NCI-H1417 treated with DMSO at 0.1 percent for 48 hours (cell line): ENCODE data around the gene CCR5.
"Not testable (repeated sequence)": the region's sequence is repeated elsewhere in the genome, so short reads cannot be mapped to it uniquely, and the experiment has no call there.

Experiments used
- DNase-seq: peaks from one replicate; lab custom pipeline; 2025; lab: John Stamatoyannopoulos, UW

Gene CCR5

DNA sequence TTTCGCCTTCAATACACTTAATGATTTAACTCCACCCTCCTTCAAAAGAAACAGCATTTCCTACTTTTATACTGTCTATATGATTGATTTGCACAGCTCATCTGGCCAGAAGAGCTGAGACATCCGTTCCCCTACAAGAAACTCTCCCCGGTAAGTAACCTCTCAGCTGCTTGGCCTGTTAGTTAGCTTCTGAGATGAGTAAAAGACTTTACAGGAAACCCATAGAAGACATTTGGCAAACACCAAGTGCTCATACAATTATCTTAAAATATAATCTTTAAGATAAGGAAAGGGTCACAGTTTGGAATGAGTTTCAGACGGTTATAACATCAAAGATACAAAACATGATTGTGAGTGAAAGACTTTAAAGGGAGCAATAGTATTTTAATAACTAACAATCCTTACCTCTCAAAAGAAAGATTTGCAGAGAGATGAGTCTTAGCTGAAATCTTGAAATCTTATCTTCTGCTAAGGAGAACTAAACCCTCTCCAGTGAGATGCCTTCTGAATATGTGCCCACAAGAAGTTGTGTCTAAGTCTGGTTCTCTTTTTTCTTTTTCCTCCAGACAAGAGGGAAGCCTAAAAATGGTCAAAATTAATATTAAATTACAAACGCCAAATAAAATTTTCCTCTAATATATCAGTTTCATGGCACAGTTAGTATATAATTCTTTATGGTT is at the start of gene CCR5:
Gene CCR5, plus strand, starts transcription at position 108 of the 680 bp plus-strand sequence. CDS start 1,957 bp downstream, outside the sequence.
- DNase-seq, result no peak

DNA sequence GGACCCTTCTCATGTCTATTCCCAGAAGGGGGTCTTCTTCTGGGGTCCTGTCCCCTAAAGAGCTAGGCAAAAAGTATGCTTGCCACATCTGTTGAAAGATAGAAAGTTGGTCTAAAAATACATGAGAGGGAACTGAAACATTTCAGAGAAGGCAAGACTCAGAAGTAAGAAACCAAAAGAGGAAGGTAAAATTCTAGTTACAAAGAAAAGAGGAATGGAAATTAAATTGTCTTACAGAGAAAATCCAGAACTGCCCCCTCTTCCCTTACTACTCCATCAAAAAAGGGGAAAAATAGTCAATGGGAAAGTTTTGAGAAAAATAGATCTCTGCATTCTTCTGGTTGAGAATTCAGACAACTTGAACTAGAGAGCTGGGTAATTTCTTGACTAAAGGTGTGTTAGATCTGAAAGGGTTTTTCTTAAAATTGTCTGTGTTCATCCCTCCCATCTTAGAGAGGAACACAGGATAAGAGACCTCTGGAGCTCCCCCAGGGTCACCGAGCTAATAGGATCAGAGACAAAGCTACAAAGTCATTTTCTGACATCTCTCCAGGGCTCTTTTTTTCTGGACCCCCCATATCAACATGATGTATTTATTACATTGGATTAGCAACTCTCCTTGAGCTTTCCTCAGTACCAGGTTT is 49.2 kb upstream of the CCR5 start:
- no peak for DNase-seq

DNA sequence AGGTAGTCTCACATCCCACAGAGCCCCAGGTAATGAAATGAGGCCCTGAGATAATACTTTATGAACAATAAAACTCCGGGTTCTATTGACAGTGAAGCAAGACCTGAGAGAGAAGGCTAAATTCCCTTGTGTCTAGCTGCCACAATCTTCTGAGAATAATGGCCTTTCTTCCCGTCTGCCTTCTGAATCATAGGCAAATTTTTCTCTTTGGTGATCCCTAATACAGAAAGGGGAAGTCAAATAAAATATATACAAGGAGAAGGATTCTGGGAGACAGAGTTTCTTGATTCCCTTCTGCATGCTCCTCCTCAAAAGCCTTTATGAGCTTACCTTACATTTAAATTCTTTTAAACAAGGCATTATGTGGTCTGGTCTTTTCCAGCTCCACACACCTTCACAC is 46.7 kb upstream of the CCR5 start:
- no peak for DNase-seq

DNA sequence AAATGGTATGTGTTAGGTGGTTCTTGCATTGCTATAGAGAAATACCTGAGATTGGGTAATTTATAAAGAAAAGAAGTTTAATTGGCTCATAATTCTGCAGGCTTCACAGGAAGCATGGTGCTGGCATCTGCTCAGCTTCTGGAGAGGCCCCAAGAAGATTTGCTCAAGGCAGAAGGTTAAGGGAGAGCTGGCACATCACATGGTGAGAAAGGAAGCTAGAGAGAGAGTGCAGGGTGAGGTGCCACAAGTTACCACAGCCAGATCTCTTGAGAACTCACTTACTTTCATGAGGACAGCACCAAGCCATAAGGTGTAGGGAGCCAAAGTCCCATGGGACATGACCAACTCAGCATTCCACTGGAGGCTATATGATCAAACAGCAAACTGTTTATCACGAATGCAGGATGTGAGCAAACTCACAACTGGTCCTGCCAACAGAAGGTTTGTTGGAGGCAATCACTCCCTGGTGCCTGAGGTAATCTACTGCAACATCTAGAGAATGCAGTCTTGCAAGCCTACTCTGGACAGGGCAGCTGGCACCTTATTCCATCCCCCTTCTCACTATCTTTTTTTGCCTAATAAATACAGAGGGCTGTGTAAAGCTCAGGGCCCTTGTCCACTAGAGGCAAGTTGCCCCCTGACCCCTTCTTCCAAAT is 45.0 kb upstream of the CCR5 start:
- DNase-seq, result no peak

DNA sequence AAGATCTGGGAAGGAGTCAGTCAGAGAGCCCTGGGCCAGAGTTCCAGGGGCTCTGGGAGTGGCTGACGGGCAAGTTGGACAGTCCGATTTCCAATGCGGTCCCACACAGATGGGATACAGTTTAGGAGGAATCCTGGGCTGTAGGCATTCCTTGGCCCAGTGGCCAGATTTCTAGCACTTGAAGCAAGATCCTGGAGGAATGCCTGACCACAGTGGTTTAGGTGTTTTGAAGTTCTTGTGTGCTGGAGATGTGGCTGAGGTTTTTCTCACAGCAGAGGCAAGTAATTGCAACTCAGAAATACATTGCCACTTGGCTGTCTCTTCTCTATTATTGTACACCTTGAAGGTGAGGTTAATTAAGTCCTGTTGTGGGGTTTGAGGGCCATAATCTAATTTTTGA is 40.1 kb upstream of the CCR5 start:
- DNase-seq, result not testable (repeated sequence)

DNA sequence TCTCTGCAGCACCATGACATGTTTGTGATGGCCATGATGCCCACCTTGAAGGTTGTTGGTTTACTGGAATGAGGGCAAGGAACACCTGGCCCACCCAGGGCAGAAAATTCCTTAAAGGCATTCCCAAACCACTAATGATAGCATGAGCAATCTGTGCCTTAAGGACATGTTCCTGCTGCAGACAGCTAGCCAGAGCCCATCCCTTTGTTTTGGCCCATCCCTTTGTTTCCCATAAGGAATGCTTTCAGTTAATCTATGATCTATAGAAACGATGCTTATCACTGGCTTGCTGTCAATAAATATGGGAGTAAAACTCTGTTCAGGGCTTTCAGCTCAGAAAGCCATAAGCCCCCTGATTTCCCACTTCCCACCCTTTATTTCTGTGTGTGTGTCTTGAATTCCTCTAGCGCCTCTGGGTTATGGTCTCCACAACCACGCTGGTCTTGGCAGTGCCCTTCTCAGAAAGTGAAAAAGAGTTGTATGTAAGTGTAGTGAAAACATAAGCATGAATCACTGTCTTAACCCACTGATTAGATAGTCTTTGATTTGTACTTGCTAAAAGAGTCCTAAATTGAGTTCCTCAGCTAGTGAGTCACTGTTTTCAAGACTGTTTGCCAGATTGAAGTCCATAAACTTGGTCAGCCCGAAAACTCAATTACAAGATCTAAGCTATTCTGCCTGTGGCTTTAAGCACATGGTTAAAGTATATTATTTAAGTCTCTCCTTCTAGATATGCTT is 35.8 kb upstream of the CCR5 start:
- no peak for DNase-seq

DNA sequence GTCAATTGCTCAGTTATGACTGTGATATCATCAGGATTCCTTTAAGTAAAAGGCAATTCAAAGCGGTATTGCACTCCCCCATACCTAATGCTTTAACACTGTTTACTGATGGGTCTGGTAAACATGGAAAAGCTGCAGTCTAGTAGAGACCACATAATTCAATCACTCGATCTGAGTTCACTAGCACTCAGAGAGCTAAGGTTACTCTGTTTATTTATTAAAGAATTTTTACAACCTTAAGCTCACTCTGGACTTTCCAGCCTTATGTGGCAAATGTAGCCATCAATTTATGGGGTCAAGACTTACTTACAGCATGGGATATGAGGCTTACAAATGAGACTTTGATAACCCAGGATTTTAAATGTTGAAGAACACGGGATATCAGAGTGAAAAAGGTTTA is 35.2 kb upstream of the CCR5 start:
- no peak for DNase-seq

DNA sequence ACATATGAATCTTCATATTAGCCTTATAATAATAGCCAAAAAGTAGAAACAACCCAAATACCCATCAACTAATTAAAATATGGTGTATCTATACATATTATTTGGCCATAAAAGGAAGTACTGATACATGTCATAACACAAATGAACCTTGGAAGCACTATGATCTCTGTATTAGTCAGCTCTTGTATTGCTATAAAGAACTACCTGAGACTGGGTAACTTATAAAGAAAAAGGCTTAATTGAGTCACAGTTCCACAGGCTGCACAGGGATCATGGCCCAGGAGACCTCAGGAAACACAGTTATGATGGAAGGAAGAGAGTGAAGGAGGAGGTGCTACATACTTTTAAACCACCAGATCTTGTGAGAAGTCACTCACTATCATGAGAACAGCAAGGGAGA is 32.8 kb upstream of the CCR5 start:
- DNase-seq, result no peak

DNA sequence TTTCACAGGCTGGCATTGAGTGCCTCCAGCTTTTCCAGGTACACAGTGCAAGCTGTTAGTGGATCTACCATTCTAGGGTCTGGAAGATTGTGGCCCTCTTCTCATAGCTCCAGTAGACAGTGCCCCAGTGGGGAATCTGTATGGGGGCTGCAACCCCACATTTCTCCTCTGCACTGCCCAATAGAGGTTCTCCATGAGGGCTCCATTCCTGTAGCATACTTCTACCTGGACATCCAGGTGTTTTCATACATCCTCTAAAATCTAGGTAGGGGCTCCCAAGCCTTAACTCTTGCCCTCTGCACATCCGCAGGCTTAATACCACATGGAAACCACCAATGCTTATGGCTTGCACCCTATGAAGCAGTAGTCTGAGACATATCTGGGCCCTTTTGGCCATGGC is 31.9 kb upstream of the CCR5 start:
- DNase-seq, result no peak

DNA sequence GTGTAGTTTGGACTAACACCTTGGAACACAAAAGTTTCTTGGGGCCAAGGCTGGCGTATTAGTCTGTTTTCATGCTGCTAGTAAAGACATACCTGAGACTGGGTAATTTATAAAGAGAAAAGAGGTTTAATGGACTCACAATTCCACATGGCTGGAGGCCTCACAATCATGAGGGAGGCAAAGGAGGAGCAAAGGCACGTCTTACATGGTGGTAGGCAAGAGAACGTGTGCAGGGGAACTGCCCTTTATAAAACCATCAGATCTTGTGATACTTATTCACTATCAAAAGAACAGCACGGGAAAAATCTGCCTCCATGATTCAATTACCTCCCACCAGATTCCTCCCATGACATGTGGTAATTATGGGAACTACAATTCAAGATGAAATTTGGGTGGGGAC is 26.3 kb upstream of the CCR5 start:
- no peak for DNase-seq

DNA sequence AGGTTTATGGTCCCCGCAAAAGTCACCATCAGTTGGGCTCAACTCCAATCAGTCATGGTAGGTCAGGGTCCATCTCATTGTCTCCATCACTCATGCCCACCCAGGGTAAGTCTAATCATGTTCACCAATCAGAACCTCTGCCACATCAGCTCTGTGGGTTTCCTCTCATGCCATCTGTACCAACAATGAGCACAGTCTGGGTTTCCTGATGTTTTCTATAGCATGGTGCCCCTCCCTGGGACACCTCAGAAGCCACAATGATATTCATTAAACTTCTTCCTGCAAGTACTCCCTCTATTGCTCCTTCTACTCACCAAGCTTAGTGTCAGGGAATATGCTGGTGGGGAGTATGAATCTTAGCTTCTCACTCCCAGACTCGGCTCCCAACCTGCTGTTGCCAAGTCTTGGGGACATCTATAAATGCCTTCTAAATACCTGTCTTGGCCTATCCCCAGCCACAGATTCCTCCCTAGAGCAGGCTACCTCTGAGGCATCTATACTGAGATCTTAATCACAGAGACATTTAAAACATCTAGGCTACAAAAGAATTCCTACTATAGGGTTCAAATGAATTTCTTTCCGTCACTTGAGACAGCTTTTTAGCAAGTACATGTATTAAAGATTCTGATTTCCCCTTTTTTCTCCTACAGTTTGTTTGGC is 21.8 kb upstream of the CCR5 start:
- DNase-seq, result no peak

DNA sequence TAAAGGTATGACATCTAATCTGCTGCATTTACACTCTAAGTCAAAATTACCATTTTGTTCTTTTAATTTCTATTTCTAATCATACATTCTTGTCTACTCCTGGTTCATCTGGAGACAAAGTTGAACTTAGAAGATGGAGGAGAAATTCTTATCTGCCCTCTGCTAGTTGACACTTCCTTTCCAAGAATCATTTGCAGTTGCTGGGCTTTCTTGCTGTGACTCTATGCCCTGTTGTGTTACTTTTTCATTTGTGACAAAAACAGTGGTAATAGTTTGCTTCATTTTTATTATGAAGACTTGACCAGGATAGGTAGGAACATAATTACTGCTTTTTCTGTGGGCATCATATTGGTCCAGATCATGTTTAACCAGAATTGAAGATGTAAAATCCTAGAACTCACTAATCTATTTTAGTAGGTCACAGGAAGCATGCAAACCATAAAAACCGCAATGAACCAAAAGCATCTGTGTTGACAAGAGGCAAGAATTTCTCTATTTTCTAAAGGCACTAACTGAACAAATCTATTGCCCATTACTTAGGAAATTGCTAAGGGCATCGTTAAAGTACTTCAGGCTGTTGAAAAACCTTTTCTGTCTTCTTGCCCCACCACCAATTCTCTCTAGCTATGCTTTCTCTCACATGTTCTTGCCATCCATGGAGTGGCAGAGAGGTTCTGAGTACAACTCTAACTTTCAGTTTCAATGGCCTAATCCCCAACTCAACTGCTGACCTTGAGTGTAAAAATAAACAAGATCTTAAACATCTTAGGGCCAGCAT is 21.1 kb upstream of the CCR5 start:
- DNase-seq, result no peak

DNA sequence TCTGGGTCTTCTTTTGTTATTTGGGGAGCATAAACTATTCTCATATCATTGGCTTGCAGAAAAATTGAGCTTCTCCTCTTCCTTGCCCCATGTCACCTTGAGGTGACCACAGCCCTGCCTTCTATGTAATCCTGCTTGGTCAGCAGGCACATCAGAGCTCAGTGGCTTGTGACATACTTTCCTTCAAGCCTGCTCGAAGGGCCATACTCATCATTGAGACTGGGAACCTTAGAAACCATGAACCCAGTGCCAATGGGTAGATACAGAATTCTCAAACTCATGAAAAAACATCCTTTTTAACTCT is 20.5 kb upstream of the CCR5 start:
- DNase-seq, result no peak

DNA sequence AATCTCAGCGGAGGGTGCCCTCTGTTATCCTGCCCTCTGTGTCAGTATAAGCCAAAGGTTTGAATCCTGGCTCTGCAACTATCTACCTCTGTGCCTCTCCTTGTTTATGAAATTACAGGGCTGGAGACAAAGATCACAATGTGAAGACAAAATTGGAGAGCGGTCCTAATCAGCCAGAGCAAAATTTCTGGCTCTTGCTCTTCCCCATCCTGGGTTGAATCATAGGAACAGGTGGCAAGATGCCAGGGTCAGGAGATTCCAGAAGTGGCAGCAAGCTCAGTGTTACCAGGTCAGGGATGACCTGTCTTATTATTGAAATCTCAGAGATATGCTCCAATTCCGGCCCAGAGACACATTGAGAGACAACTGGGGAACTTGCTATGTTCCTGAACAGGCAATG is 19.1 kb upstream of the CCR5 start:
- no peak for DNase-seq

DNA sequence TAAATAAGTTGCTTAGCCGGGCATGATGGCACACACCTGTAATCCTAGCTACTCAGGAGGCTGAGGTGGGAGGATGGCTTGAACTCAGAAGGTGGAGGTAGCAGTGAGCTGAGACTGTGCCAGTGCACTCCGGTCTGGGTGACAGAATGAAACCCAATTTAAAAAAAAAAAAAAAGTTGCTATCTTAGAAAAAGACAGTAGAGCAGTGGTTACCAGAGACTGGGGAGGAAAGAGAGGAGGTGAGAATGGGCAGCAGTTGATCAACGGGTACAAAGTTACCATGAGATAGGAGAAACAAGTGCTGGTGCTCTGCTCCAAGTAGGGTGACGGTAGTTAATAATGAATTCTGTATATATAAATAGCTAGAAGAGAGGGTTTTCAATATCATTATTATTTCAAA is 17.7 kb upstream of the CCR5 start:
- DNase-seq, result no peak

DNA sequence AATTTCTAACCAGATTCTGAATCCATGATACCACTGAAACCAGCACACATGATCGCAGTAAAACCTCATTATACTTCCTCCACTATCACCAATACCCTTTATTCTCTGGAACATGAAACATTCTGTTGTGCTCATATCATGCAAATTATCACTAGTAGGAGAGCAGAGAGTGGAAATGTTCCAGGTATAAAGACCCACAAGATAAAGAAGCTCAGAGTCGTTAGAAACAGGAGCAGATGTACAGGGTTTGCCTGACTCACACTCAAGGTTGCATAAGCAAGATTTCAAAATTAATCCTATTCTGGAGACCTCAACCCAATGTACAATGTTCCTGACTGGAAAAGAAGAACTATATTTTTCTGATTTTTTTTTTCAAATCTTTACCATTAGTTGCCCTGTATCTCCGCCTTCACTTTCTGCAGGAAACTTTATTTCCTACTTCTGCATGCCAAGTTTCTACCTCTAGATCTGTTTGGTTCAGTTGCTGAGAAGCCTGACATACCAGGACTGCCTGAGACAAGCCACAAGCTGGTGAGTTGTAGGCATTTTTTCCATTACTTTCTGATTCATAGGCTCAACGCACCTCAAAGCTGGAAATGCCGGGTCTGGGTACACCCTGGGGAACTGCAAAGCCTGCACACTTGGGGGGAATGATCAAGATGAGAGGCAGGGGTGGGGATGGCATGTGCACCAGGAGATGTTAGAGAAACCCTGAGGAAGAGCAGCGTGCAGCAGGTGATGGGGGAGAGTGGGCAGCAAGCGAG is 16.9 kb upstream of the CCR5 start, which contains the start of gene CCR2:
Gene CCR2, plus strand, starts transcription at position 465 of the 764 bp plus-strand sequence. CDS start 3,417 bp downstream, outside the sequence.
- DNase-seq, result no peak

DNA sequence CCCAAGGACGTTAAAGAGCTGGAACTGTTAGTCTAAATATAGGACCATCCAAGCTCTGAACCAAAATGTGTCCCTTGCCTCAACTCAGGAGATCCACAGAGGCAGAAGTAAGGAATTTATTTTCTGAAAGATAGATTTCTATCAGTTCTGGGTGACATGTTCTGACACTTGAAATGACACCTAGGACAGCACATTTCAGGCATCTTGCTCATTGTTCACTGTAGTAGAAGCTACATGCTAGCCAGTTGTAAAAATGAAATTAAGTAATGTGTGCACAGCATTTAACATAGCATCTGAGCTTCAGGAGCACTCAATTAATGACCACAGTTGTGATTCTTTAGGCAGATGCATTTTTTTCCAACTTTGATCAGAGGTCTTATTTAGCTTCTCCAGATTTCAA is 16.3 kb upstream of the CCR5 start:
- DNase-seq, result no peak

DNA sequence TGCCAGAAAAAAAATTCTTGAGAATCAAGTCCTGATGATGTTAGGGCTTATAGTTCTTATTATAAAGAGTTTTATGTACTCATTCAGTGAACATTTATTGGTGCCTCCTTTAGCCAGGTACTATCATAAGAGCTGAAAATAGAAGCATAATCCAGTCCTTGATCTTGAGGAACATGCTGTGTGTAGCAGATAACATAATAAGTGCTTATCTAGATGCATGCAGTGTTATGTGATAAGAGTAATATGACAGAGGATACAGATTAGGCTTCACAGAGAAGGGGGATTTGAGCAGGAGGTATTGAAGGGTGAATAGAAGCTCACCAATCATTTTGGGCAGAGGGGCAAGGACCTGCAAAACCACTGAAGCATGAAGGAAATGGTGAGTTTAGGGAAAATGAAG is 15.8 kb upstream of the CCR5 start:
- DNase-seq, result no peak

DNA sequence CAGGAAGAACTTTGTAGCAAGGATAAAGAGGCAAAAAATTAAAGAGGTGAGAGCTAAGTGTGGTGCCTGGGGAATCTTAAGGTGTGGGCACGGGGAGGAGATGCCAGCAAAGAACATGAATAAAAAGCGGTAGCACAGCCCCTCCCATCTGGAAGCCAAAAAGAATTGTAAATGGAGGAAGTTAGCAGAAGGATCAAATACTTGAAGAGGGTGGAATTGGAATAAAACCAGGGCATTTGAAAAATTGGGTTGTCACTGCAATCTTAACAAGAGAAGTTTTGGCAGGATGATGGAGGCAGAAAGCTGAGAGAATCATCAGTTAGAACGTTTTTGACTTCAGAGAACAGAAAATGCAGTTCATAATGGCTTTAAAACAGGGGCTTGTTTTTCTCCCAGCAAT is 14.5 kb upstream of the CCR5 start:
- no peak for DNase-seq

DNA sequence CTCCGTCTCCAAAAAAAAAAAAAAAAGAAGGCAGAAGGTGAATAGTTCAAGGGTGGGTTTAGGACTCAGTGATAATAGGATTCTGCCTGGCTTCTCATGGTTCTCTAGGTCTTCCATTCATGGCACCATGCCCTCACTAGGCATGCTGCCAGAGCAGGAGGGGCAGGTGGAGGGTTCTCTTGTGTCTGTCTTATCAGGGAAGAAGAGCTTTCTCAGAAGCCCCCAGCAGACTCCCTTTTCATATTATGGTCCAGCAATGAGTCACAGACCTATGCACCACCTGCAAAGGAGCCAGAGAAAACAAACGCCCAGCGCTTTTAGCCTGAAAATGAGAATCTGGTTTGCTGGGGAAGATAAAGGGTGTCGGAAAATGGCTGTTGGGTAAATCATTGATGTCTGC is 13.8 kb upstream of the CCR5 start:
- no peak for DNase-seq

DNA sequence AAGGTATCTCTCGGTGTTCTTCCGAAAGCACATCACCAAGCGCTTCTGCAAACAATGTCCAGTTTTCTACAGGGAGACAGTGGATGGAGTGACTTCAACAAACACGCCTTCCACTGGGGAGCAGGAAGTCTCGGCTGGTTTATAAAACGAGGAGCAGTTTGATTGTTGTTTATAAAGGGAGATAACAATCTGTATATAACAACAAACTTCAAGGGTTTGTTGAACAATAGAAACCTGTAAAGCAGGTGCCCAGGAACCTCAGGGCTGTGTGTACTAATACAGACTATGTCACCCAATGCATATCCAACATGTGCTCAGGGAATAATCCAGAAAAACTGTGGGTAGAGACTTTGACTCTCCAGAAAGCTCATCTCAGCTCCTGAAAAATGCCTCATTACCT is 12.3 kb upstream of the CCR5 start:
- no peak for DNase-seq
